Right cardiac atrium (tissue), 5 donors: ENCODE data around the gene RPA1. TPM values are rescaled to one million over a fixed set of nuclear protein-coding genes. Genes with fewer than 3 reads are reported as not detected.

Source experiments
- ATAC-seq, 2 donors: fragments of 200-7000 bp; cut with Tn5 transposase; one replicate each; pipeline versions ENCODE4 v1.8.0 to v1.9.1; 2020; ENCODE audit warnings: moderate library complexity in 2 of 2, mild to moderate bottlenecking in 1 of 2
- DNase-seq, 3 donors: peaks; one replicate each; pipeline ENCODE4 v3.0.0-alpha.2; 2020
- H3K27ac ChIP-seq: one replicate; pipeline ENCODE4 v1.5.1; 2013; ENCODE audit warnings: mild to moderate bottlenecking, low read length, control low read depth, moderate library complexity
- H3K27me3 ChIP-seq: one replicate; pipeline ENCODE4 v1.6.1; 2013; ENCODE audit not compliant: control insufficient read depth, insufficient read depth
- H3K4me1 ChIP-seq: one replicate; pipeline ENCODE4 v1.6.1; 2013; ENCODE audit warnings: low read length; ENCODE audit not compliant: control insufficient read depth, insufficient read depth
- H3K4me3 ChIP-seq: one replicate; pipeline ENCODE4 v1.5.1; 2013; ENCODE audit warnings: low read length, control low read depth
- H3K9me3 ChIP-seq: one replicate; pipeline ENCODE4 v1.6.1; 2013; ENCODE audit warnings: low read length; ENCODE audit not compliant: control insufficient read depth
- WGBS: extraction: QIAGEN DNeasy Blood & Tissue Kit; methylation state at CpG from one replicate; pipeline ENCODE4 v1.1.7; 2013; 5-methylcytosine and 5-hydroxymethylcytosine counted together
- intact Hi-C, 4 donors: fragments of 100-400 bp; cut with DNase I; formaldehyde crosslinking; loops; one replicate each; pipeline versions ENCODE4 v1.11.0 to v1.14.0; 2022 to 2023
- polyA plus RNA-seq: library from polyadenylated mRNA; stranded (reverse); fragments of 200-250 nt; gene quantifications from one replicate; pipeline ENCODE4 v1.2.3, GENCODE V29; 2013
- total RNA-seq, 4 donors: library from RNA; stranded (reverse); fragmentation: NEBNext Ultra II Directional; extraction: Animal tissue kit (Norgen Biotek cat#: 25700); gene quantifications; one replicate each; pipeline ENCODE4 v1.2.1, GENCODE V29; 2021
- donor health status: healthy with polysubstance abuse.
- donor health status: DM: no; HTN: yes; CAD: no.
- donor health status: DM: no; HTN: no; CAD: no.
- donor health status: DM: no; HTN: yes; CAD: no; lungs with severe emphysema.
- donor health status: DM: yes; HTN: yes; CAD: no.

RPA1 gene
- total and polyA plus RNA-seq, 5 donors, result 28.0 to 103 (median 74.7) TPM

DNA sequence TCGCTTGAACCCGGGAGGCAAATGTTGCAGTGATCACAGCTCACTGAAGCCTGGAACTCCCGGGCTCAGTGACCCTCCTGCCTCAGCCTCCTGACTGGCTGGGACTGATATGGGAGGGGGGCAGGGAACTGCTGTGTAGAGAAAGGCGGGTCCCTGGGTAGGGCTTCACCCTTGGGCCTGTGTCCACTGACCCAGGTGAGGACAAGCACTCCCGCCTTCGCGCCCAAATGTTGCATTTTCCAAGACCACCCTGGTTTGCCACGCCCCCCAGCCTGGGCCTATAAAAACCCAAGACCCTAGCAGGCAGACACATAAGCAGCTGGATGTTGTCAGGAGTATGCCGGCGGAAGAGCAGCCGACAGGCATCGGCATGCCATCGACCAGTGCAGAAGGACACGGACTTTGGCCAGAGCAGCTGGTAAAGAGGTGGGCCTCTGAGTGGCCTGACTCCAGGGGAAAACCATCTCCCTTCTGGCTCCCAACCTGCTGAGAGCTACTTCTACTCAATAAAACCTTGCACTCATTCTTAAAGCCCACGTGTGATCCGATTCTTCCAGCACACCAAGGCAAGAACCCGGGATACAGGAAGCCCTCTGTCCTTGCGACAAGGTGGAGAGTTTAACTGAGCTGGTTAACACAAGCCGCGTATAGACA is 19.2 kb upstream of the RPA1 start:
- no peak for ATAC-seq
- Histone ChIP-seq H3K27ac (no peak overlapping the region), H3K4me1 (no peaks in the 10 kb centered on the region), H3K9me3 (no peaks in the 10 kb centered on the region), H3K27me3 (no peaks in the 10 kb centered on the region), H3K4me3 (no peak overlapping the region)
- DNase-seq, result no peak
- intact Hi-C loops, result no loop called here
- 85% methylated on average over 20 of the region's 20 CpGs for WGBS

DNA sequence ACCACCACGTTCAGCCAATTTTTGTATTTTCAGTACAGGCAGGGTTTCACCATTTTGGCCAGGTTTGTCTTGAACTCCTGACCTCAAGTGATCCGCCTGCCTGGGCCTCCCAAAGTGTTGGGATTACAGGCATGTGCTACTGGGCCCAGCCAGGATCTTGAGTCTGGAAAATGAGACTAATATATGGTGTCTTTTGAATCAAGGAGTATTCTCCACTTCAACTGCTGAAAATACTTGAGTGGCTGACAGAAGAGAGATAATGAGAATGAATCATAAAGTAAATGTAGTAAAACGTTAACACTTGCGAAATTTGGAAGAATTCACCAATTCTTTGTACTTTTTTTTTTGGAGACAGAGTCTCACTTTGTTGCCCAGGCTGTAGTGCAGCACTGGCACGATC is 16.7 kb upstream of the RPA1 start:
- H3K27ac ChIP-seq, result no peak overlapping the region
- intact Hi-C loops, result no loop called here
- ATAC-seq (no peak), DNase-seq (no peak)
- no peaks in the 10 kb centered on the region for H3K27me3 ChIP-seq
- H3K4me3 ChIP-seq, result no peak overlapping the region
- 85% methylated on average over 5 of the region's 5 CpGs for WGBS
- no peaks in the 10 kb centered on the region for H3K9me3 ChIP-seq
- no peaks in the 10 kb centered on the region for H3K4me1 ChIP-seq

DNA sequence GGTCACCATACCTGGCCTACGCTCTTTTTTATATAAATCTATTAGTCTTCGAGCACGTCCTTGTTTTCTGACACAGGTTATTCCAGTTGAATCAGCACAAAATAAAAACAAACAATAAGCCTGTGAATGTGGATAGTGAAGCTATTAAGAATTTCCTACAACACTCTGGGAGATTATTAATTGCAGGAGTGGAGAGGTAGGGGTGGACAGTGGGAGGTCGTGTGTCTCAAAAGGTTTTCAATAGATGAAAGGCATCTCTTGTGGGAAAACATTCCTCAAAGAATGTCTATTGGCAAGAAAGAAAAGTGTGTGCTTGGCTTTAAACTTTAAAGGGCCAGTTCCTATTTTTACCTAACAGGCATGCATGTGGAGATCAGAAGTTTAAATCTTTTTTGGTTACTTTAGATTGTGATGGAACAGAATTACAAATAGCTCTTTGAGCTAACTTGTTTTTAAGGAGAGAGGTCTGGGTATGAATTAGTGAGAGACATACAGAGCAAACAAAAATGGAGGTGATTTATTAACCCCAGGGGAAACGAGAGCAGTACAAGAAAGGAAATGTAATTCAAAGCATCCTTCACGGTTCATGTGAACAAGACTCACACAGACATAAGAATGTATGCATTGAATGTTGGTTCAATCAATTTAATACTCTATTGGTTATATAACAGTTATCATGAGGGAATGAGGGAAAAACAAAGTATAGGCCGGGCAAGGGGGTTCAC is 9.1 kb upstream of the RPA1 start:
- H3K27ac ChIP-seq, result no peak overlapping the region
- 80% methylated on average over 7 of the region's 7 CpGs for WGBS
- intact Hi-C loops, result no loop called here
- no peaks in the 10 kb centered on the region for H3K9me3 ChIP-seq
- no peak for ATAC-seq
- no peaks in the 10 kb centered on the region for H3K4me1 ChIP-seq
- no peaks in the 10 kb centered on the region for H3K27me3 ChIP-seq
- H3K4me3 ChIP-seq, result no peak overlapping the region
- DNase-seq, result no peak

DNA sequence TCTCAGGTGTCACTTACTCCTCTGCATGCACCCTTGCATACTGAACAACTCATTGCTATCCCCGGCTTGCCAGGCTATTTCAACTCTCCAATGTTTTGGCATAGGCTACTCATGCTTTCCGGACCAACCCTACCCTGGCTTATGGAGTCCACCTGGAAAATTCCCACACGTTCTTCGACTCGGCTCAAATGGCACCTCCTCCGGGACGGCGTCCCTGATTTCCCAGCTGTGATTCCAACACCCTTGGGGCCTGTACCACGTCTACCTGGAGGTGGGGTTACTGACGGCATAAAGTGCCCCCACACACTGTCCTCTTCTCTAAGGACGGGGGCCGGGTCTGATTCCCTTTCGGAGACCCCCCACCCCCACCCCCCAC is 601 bp upstream of the RPA1 start:
- DNase-seq (peak in 1 of 3 donors; percentile 18), ATAC-seq (peak; percentile 4 to 55)
- peak overlapping the region; percentile 22 for H3K27ac ChIP-seq
- intact Hi-C loops, result no loop called here
- H3K27me3 ChIP-seq, result no peaks in the 10 kb centered on the region
- no peaks in the 10 kb centered on the region for H3K4me1 ChIP-seq
- no peaks in the 10 kb centered on the region for H3K9me3 ChIP-seq
- H3K4me3 ChIP-seq, result peak overlapping the region; percentile 78
- whole genome bisulfite sequencing, result under 1% methylated on average over 13 of the region's 13 CpGs

DNA sequence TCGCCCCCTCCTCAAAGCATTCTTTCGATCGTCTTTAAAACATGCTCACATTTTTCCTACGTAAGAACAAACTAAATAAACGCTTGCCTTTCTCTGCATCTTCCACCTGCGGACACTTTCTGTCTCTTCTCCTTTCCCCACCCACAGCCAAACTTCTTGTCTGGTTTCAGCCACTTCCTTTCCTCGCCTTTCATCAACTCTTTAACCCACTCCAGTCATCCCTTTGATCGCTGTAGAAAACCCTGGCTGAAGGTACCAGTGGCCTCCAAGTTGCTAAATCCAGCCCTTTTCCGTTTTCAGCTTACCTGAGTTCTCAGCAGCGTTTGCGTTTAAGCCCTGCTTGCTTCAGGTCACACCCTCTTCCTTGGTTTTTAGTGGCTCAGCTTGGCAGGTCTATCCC is 483 bp downstream of the RPA1 start:
- H3K9me3 ChIP-seq, result no peaks in the 10 kb centered on the region
- no peaks in the 10 kb centered on the region for H3K27me3 ChIP-seq
- H3K4me3 ChIP-seq, result peak overlapping the region; percentile 78
- intact Hi-C loops, result no loop called here
- ATAC-seq (no peak), DNase-seq (no peak)
- no peaks in the 10 kb centered on the region for H3K4me1 ChIP-seq
- no peak overlapping the region for H3K27ac ChIP-seq
- WGBS, result 1% methylated on average over 11 of the region's 11 CpGs

DNA sequence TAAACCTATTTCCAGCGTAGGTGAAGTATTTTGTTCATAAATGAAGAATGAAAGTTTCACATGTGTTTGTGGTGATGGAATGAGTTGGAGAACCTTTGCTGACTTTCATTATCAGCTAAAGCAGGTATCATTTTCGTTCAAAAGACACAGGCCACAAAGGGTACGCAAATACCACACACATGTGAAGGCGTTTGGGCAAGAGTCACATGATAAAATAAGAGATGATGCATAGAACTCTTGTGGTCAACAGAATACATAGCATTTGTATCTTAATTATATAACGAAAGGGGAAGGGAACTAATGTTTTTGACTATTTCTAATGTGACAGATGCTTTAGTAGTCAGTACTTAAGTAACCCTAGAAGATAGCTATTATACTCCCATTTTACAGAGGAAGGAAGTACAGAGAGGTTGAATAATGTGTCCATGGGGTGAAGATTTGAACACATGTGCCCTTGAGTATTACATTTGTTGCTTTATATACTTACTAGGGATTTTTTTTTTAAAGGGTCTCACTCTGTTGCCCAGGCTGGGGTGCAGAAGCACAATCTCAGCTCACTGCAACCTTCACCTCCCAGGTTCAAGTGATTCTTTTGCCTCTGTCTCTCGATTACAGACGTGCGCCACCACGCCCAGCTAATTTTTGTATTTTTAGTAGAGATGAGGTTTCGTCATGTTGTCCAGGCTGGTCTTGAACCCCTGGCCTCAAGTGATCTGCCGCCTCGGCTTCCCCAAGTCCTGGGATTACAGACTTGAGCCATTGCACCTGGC is 4.8 kb downstream of the RPA1 start:
- no peak overlapping the region for H3K27ac ChIP-seq
- DNase-seq, result no peak
- intact Hi-C loops, result no loop called here
- ATAC-seq, result no peak
- 85% methylated on average over 12 of the region's 12 CpGs for WGBS
- H3K4me1 ChIP-seq, result no peaks in the 10 kb centered on the region
- H3K9me3 ChIP-seq, result no peaks in the 10 kb centered on the region
- no peaks in the 10 kb centered on the region for H3K27me3 ChIP-seq
- H3K4me3 ChIP-seq, result no peak overlapping the region

DNA sequence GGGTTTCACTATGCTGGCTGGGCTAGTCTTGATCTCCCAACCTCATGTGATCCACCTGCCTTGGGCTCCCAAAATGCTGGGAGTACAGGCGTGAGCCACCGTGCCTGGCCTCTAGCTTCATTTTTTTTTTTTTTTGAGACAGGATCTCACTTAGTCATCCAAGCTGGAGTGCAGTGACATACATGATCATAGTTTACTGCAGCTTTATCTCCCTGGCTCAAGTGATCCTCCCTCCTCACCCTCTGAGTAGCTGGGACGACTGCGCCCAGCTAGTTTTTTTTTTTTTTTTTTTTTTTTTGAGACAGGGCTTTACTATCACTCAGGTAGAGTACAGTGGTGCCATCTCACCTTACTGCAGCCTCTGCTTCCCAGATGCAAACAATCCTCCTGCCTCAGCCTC is 9.7 kb downstream of the RPA1 start:
- no peak overlapping the region for H3K27ac ChIP-seq
- H3K9me3 ChIP-seq, result no peaks in the 10 kb centered on the region
- H3K4me1 ChIP-seq, result no peaks in the 10 kb centered on the region
- WGBS, result 64% methylated on average over 4 of the region's 4 CpGs
- ATAC-seq (peak; percentile 56 to 63), DNase-seq (no peak)
- intact Hi-C loops, result no loop called here
- no peak overlapping the region for H3K4me3 ChIP-seq
- H3K27me3 ChIP-seq, result no peaks in the 10 kb centered on the region

DNA sequence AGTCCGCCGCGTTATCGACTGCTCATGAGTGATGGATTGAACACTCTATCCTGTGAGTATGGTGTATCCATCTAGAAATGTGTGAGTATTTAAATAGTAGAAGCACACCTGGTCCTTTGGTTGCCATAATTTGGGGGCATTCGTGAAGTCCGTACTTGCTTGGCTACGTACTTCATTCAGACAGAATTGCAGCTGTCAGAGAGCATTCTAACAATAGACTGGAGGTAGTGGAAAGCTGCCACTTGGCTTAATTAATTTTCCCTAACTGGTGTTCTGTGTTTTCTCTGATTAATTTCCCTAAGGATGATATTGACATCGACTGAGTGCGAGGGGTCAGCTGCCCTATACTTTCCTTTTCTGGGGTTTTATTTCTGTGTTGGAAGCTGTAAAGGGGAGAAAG is 14.1 kb downstream of the RPA1 start:
- WGBS, result 79% methylated on average over 9 of the region's 9 CpGs
- H3K9me3 ChIP-seq, result no peaks in the 10 kb centered on the region
- H3K27ac ChIP-seq, result no peak overlapping the region
- H3K27me3 ChIP-seq, result no peaks in the 10 kb centered on the region
- H3K4me3 ChIP-seq, result no peak overlapping the region
- H3K4me1 ChIP-seq, result peaks cover 3% of the 10 kb centered on the region
- intact Hi-C loops, result no loop called here
- no peak for ATAC-seq
- DNase-seq, result no peak

DNA sequence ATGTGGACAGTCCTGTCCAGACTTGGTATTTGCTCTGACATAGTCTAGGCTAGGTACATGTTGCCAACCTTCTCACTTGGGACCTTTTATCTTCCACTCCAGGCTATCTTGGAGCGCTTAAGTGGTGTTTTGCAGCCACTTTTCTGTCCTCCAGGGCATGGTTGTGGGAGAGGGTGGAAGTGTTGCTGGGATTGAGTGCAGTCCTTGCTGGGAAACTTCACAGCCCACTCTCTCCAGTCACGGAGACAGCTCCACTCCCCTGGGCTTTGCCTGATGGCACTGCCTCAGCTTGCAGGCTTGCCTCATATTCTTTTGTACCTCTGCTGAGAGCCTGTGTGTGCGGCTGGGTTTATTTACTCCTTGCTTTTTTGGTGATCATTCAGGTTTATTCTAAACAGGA is 17.4 kb downstream of the RPA1 start:
- intact Hi-C loops, result no loop called here
- no peaks in the 10 kb centered on the region for H3K9me3 ChIP-seq
- H3K27ac ChIP-seq, result peak overlapping the region; percentile 18
- peaks cover 3% of the 10 kb centered on the region for H3K4me1 ChIP-seq
- no peaks in the 10 kb centered on the region for H3K27me3 ChIP-seq
- DNase-seq, result peak; percentile 66 to 88 (median 87)
- peak; percentile 94 to 98 for ATAC-seq
- 45% methylated on average over 3 of the region's 3 CpGs for WGBS
- H3K4me3 ChIP-seq, result no peak overlapping the region

DNA sequence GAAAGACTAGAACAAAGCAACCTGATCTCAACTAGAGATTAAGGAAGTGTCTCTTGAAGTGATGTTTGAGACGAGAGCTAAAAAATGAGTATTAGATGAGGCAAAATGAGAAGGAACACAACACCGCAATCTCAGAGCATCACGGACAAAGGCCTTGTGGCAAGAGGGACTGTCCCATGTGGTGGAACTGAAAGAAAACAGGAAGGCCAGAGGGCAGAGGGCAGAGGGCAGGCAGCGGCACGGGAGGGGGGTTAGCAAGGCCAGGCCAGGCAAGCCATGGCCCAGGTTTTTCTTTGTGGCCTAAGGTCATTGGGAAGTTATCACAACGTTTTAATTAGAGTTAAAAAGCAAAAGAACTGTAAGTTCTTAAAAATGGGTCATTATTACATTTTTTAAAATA is 22.5 kb downstream of the RPA1 start:
- Histone ChIP-seq H3K4me3 (no peak overlapping the region), H3K9me3 (no peaks in the 10 kb centered on the region), H3K4me1 (peaks cover 2% of the 10 kb centered on the region), H3K27ac (no peak overlapping the region), H3K27me3 (no peaks in the 10 kb centered on the region)
- no peak for ATAC-seq
- DNase-seq, result no peak
- WGBS, result 69% methylated on average over 6 of the region's 6 CpGs
- intact Hi-C loops, result no loop called here

DNA sequence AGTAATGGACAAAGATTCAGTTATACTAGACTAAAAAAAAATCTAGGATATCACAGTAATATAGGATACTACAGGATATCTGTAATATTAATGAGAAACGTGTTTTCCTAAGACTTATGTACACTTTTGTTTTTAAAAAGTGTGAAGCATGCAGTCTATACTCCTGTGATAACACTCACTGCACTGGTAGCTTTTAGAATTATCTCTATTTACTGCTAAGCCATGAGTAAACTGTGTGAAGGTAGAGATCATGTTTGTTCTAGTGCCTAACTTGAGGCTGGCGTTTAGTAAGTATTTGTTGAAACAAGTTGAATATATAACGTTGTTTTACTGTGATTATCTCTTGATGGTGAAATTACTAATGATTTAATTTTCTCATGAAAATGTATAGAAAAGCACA is 23.9 kb downstream of the RPA1 start:
- ATAC-seq (no peak), DNase-seq (no peak)
- Histone ChIP-seq H3K9me3 (no peaks in the 10 kb centered on the region), H3K4me1 (no peaks in the 10 kb centered on the region), H3K27ac (no peak overlapping the region), H3K4me3 (no peak overlapping the region), H3K27me3 (no peaks in the 10 kb centered on the region)
- intact Hi-C loops, result no loop called here
- 86% methylated on average over 3 of the region's 3 CpGs for WGBS
